HCT116 (cell line): ENCODE measurements around the gene CFAP97D2. TPM values are rescaled to one million over a fixed set of nuclear protein-coding genes. Genes with fewer than 3 reads are reported as not detected.

Experiments used
- ATAC-seq: fragments of 200-7000 bp; cut with Tn5 transposase; 2 replicates; pipeline ENCODE4 v1.9.1; 2020; ENCODE audit warnings: mild to moderate bottlenecking, moderate library complexity
- BruUV-seq: library from RNA; stranded (reverse); fragments of 400-500 nt; replicated peaks from 2 replicates; lab custom pipeline; 2021; lab: Mats Ljungman, UMichigan
- CTCF ChIA-PET: fragments of 300-600 bp; sonication (Branson Sonifier 250); formaldehyde crosslinking; loops from one replicate; lab custom pipeline; 2021; ENCODE audit warnings: antibody characterized with exemption; lab: Charles Lee
- POLR2A ChIA-PET: fragments of 300-600, 350-600 bp; sonication (Branson Sonifier 250); formaldehyde crosslinking; loops from one replicate; lab custom pipeline; 2021; ENCODE audit warnings: antibody characterized with exemption; lab: Charles Lee
- RAD21 ChIA-PET, 2 experiments: fragments of 300-600 bp; sonication (Branson Sonifier 250); formaldehyde crosslinking; loops; one replicate each; lab custom pipeline; 2023; ENCODE audit warnings: low total read pairs in 2 of 2; ENCODE audit not compliant: uncharacterized antibody in 2 of 2, unreplicated experiment in 2 of 2, low non-redundant PET in 1 of 2; lab: Charles Lee
- DNase-seq: peaks from one replicate; pipeline ENCODE4 v3.0.0-alpha.2; 2010; ENCODE audit warnings: low read depth, low spot score
- H2AFZ ChIP-seq: fragments of 200-600 bp; shearing (Covaris generic), sonication (generic); 2 replicates; pipeline ENCODE4 v1.6.1; 2017; ENCODE audit warnings: low read depth, mixed run types, mixed read lengths, antibody characterized with exemption, low read length; ENCODE audit not compliant: poor library complexity, severe bottlenecking
- H3K27ac ChIP-seq: 2 replicates; pipeline ENCODE4 v1.5.1; 2012; ENCODE audit warnings: low read depth, low read length
- H3K27me3 ChIP-seq: fragments of 200-600 bp; sonication (generic); 2 replicates; pipeline ENCODE4 v1.6.1; 2016; ENCODE audit warnings: mixed run types, low read length, mixed read lengths; ENCODE audit not compliant: insufficient read depth
- H3K36me3 ChIP-seq, 2 experiments: fragments of 200-500 bp in 1 of 2; fragments of 200-600 bp in 1 of 2; sonication (Bioruptor generic) in 1 of 2; sonication (generic) in 1 of 2; 2 replicates each; pipeline versions ENCODE4 v1.5.1 to v1.6.1; 2014 to 2016; ENCODE audit warnings: low read length in 2 of 2, inconsistent platforms in 1 of 2, mixed read lengths in 1 of 2, mixed run types in 1 of 2; ENCODE audit not compliant: insufficient read depth in 2 of 2, control insufficient read depth in 1 of 2
- H3K4me1 ChIP-seq, 2 experiments: fragments of 200-600 bp in 1 of 2; sonication (generic) in 1 of 2; 2 replicates each; pipeline versions ENCODE4 v1.5.1 to v1.6.1; 2012 to 2017; ENCODE audit warnings: low read length in 2 of 2, inconsistent platforms in 1 of 2, mild to moderate bottlenecking in 1 of 2, mixed read lengths in 1 of 2, mixed run types in 1 of 2, moderate library complexity in 1 of 2; ENCODE audit not compliant: insufficient read depth in 2 of 2, control insufficient read depth in 1 of 2
- H3K4me2 ChIP-seq: fragments of 200-600 bp; sonication (generic); 2 replicates; pipeline ENCODE4 v1.6.1; 2017; ENCODE audit warnings: mixed run types, low read length, mixed read lengths
- H3K4me3 ChIP-seq, 2 experiments: fragments of 200-600 bp in 1 of 2; sonication (generic) in 1 of 2; replicated peaks in 1 of 2; 2 replicates each; pipeline ENCODE4 v1.5.1; 2011 to 2016; ENCODE audit warnings: low read length in 2 of 2, control low read depth in 1 of 2, low read depth in 1 of 2, mild to moderate bottlenecking in 1 of 2, mixed read lengths in 1 of 2, mixed run types in 1 of 2
- H3K79me2 ChIP-seq: fragments of 200-600 bp; sonication (generic); 2 replicates; pipeline ENCODE4 v1.6.1; 2017; ENCODE audit warnings: mild to moderate bottlenecking, mixed run types, low read length, moderate library complexity, mixed read lengths; ENCODE audit not compliant: insufficient read depth
- H3K9ac ChIP-seq: fragments of 200-600 bp; sonication (generic); 2 replicates; pipeline ENCODE4 v1.6.1; 2016; ENCODE audit warnings: low read length, mixed read lengths
- H3K9me2 ChIP-seq: fragments of 200-600 bp; sonication (generic), shearing (Covaris generic); 2 replicates; pipeline ENCODE4 v1.6.1; 2017; ENCODE audit warnings: mixed run types, mild to moderate bottlenecking, moderate library complexity; ENCODE audit not compliant: insufficient read depth
- H3K9me3 ChIP-seq, 2 experiments: fragments of 200-500 bp in 1 of 2; fragments of 200-600 bp in 1 of 2; sonication (Bioruptor generic) in 1 of 2; sonication (generic) in 1 of 2; 2 replicates each; pipeline ENCODE4 v1.6.1; 2014 to 2017; ENCODE audit warnings: low read length in 2 of 2, mixed read lengths in 2 of 2, inconsistent platforms in 1 of 2, low read depth in 1 of 2, mild to moderate bottlenecking in 1 of 2, mixed run types in 1 of 2, moderate library complexity in 1 of 2; ENCODE audit not compliant: control insufficient read depth in 1 of 2, insufficient read depth in 1 of 2
- H4K20me1 ChIP-seq: fragments of 200-600 bp; sonication (generic), shearing (Covaris generic); 2 replicates; pipeline ENCODE4 v1.6.1; 2017; ENCODE audit warnings: mixed run types, mild to moderate bottlenecking, moderate library complexity; ENCODE audit not compliant: insufficient read depth
- CEBPB ChIP-seq: IDR thresholded peaks from 2 replicates; pipeline ENCODE4 v1.6.1; 2012; ENCODE audit warnings: low read depth
- CTCF ChIP-seq, 3 experiments: fragments of 200-600 bp in 1 of 3; sonication (generic) in 1 of 3; IDR thresholded peaks in 2 of 3; conservative IDR thresholded peaks in 1 of 3; 2 replicates each; pipeline ENCODE4 v1.5.1; 2012 to 2017; ENCODE audit warnings: low read depth in 2 of 3, low read length in 2 of 3, antibody characterized with exemption in 1 of 3, borderline replicate concordance in 1 of 3, control low read depth in 1 of 3, mild to moderate bottlenecking in 1 of 3, mixed read lengths in 1 of 3, mixed run types in 1 of 3, moderate library complexity in 1 of 3; ENCODE audit not compliant: insufficient read depth in 1 of 3
- EGR1 ChIP-seq: IDR thresholded peaks from 2 replicates; pipeline ENCODE4 v1.6.1; 2012; ENCODE audit warnings: low read depth
- ELF1 ChIP-seq: IDR thresholded peaks from 2 replicates; pipeline ENCODE4 v1.6.1; 2012; ENCODE audit warnings: low read depth, borderline replicate concordance
- EZH2phosphoT487 ChIP-seq: fragments of 200-600 bp; IDR thresholded peaks from 2 replicates; pipeline ENCODE4 v1.6.1; 2018; ENCODE audit warnings: antibody characterized with exemption, borderline replicate concordance
- FOSL1 ChIP-seq: IDR thresholded peaks from 2 replicates; pipeline ENCODE4 v1.6.1; 2012; ENCODE audit warnings: low read depth
- POLR2AphosphoS5 ChIP-seq: IDR thresholded peaks from 2 replicates; pipeline ENCODE4 v1.6.1; 2011; ENCODE audit warnings: mild to moderate bottlenecking, low read depth, low read length, moderate library complexity
- SP1 ChIP-seq: IDR thresholded peaks from 2 replicates; pipeline ENCODE4 v1.6.1; 2012; ENCODE audit warnings: low read depth
- YY1 ChIP-seq: IDR thresholded peaks from 2 replicates; pipeline ENCODE4 v1.6.1; 2011; ENCODE audit warnings: low read length, low read depth, moderate library complexity, mild to moderate bottlenecking; ENCODE audit not compliant: insufficient replicate concordance; ENCODE audit errors: extremely low read depth
- ZNF274 ChIP-seq: fragments of 200-500 bp; sonication (Bioruptor generic); IDR thresholded peaks from 2 replicates; pipeline ENCODE4 v1.6.1; 2014; ENCODE audit warnings: mild to moderate bottlenecking, low read depth, low read length, inconsistent platforms
- intact Hi-C: fragments of 100-400 bp; cut with micrococcal nuclease; formaldehyde crosslinking; loops from 2 replicates; pipeline ENCODE4 v1.10.0; 2022
- total RNA-seq: library from RNA; stranded (reverse); gene quantifications from one replicate; pipeline ENCODE4 v1.2.1, GENCODE V29; 2021; ENCODE audit not compliant: unreplicated experiment

The CFAP97D2 gene
- total RNA-seq, 1 experiment from 2014 or later: not detected

DNA sequence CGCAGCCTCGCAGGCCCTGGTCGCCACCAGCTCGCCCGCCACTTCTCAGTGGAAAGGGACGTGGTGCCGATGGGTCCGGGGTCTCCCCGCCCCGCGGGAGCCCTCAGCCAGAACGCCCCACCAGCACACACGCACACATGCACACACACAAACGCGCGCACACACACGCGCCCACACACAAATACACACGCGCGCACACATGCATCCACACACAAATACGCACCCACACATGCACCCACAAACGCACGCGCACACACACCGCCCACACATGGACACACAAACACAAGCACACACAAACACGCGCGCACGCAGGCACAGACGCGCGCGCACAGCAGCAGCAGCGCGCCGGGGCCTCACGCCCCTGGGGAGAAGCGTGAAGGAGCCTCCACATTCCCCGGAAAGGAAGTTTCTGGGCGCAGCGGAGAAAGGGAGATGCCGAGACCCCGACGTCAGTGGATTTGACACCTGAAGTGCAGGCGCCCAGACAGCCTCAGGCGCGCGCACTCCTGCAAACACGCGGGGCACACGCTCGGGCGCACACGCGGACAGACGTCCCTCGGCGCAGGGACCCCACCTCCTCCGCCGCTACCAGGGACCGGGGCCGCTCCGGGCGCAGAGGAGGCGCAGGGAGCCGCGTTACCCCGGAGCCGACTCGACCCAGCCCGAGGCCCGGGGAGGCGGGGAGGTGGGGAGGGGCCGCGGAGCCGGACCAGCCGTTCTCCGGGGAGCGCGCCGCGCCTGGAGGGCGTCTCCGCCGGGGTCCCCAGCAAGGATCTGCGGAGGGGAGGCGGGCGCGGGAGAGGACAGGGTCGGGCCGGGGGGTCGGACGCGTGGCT is 47.3 kb upstream of the CFAP97D2 start:
- H3K79me2 ChIP-seq: peaks cover 52% of the 10 kb centered on the region
- DNase-seq (no peak), ATAC-seq (peak; percentile 24)
- peak overlapping the region; percentile 80 for H3K9ac ChIP-seq
- H3K4me1 ChIP-seq: peaks cover 30 to 44% of the 10 kb centered on the region in 2 experiments
- CTCF ChIA-PET: no interaction called here
- no peaks in the 10 kb centered on the region for H3K9me3 ChIP-seq
- no peaks in the 10 kb centered on the region for H3K27me3 ChIP-seq
- H3K4me3 ChIP-seq: peak overlapping the region; percentile 82
- H3K4me2 ChIP-seq: peak overlapping the region; percentile 94
- no peak for TF ChIP-seq YY1
- TF ChIP-seq CEBPB: no peak
- TF ChIP-seq SP1: no peak
- TF ChIP-seq ELF1: no peak
- TF ChIP-seq POLR2AphosphoS5: no peak
- no peak for TF ChIP-seq CTCF (IDR thresholded peaks at IDR 0.05 in 2 of 3, conservative IDR thresholded peaks at IDR 0.05 in 1 of 3; ENCODE audit: borderline replicate concordance in 1 of 3, insufficient read depth in 1 of 3, low read depth in 2 of 3, low read length in 2 of 3)
- TF ChIP-seq ZNF274: no peak
- TF ChIP-seq FOSL1: no peak
- TF ChIP-seq EGR1: no peak
- TF ChIP-seq EZH2phosphoT487: no peak
- no peaks in the 10 kb centered on the region for H3K9me2 ChIP-seq
- no peaks in the 10 kb centered on the region for H4K20me1 ChIP-seq
- no peak overlapping the region for H2AFZ ChIP-seq
- intact Hi-C loops: no loop called here
- TSS peak; percentile 38 for BruUV-seq
- H3K36me3 ChIP-seq: no peaks in the 10 kb centered on the region
- POLR2A ChIA-PET: no interaction called here
- RAD21 ChIA-PET: no interaction called here
- H3K27ac ChIP-seq: peak overlapping the region; percentile 39
